ENCODE results near the gene DDRGK1.
"Not testable (repeated sequence)": the region's sequence is repeated elsewhere in the genome, so short reads cannot be mapped to it uniquely, and the experiment has no call there.

DDRGK1 gene

GRCh38 chr20:3164763-3165410 lies 39.6 kb downstream of the DDRGK1 start:
- DNase-seq (ENCODE audit: low spot score): no peak

GRCh38 chr20:3164043-3164762 lies 40.3 kb downstream of the DDRGK1 start:
- no peak for DNase-seq (ENCODE audit: low spot score)

GRCh38 chr20:3163099-3164042 lies 41.1 kb downstream of the DDRGK1 start:
- DNase-seq (ENCODE audit: low spot score): no peak

GRCh38 chr20:3162080-3162611 lies 42.3 kb downstream of the DDRGK1 start:
- DNase-seq (ENCODE audit: low spot score): no peak

- no peak for DNase-seq (ENCODE audit: low spot score)
Measured at GRCh38 chr20:3161316-3162079, 43.0 kb downstream of the DDRGK1 start.

- DNase-seq (ENCODE audit: low spot score): no peak
Measured at GRCh38 chr20:3160418-3160817, 44.1 kb downstream of the DDRGK1 start.

DNA sequence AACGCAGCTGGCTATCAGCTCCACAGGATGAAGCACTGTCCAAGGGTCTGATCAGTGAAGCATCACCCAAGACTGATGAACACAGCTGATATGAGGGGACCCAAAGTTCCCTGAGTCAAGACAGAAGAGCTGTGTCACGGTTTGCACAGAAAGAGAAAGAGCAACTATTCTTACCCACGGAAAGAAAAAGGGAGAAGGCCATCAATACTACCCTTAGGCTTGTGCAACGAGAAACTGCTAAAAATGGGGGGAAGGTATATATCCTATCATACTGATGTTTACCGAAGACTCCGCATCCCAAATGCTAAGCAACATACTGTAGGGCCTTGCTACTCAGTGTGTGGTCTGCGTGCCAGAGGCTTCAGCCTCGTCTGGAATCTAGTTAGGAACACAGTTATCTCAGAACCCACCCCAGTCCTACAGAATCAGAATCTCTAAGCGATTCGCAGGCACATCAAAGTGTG lies 45.5 kb downstream of the DDRGK1 start:
- no peak for DNase-seq (ENCODE audit: low spot score)

GRCh38 chr20:3157817-3158216 lies 46.7 kb downstream of the DDRGK1 start:
- DNase-seq (ENCODE audit: low spot score): no peak

DNA sequence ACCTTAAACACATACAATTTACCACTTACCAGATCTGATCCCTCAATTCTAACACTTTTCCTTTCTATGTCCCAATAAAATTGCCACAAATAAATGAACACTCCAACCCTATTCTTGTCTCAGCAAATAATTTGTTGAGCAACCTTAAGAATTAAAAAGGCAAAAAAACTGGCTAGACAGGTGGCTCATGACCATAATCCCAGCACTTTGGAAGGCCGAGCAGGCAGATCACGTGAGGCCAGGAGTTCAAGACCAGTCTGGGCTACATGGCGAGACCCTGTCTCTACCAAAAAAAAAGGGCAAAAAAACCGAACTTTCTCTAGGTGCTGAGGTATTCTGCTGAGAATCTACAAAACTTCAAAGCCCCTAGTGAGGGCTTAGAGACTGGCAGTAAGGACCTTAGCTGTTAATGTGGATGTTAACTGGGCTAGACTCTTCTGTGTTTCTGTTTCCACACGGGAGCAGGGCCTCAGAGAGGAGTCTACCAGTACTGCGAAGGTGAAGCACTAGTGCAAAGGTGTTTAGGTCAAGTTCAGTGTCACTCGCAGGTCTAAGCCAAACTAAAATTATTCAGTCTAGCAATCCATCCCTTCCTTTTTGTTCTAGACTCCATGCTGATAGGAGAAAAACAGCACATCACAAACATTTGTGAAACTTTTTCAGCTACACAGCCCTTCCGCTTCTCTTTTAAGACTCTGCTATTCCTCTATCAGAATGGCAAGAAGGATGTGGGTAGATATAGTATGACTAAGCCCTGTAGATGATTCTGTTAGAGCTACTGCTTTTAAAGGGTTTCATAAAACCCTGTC lies 47.5 kb downstream of the DDRGK1 start:
- no peak for DNase-seq (ENCODE audit: low spot score)

DNA sequence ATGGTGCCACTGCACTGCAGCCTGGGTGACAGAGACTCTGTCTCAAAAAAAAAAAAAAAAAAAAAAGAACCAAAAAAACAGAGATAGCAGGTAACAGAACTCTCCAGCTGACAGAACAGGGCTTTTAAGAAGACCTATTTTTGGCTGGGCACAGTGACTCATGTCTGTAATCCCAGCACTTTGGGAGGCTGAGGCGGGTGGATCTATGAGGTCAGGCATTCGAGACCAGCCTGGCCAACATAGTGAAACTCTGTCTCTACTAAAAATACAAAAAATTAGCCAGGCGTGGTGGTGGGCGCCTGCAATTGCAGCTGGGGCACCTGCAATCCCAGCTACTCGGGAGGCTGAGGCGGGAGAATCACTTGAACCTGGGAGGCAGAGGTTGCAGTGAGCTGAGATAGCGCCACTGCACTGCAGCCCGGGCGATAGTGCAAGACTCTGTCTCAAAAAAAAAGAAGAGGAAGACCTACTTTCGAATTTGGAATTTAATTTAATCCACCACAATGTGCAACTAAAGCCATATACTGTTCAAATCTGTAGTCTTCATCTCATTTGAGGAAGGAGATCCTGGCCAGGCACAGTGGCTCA lies 52.3 kb downstream of the DDRGK1 start:
- DNase-seq (ENCODE audit: low spot score): not testable (repeated sequence)

GRCh38 chr20:3150908-3151307 lies 53.6 kb downstream of the DDRGK1 start:
- DNase-seq (ENCODE audit: low spot score): no peak

DNA sequence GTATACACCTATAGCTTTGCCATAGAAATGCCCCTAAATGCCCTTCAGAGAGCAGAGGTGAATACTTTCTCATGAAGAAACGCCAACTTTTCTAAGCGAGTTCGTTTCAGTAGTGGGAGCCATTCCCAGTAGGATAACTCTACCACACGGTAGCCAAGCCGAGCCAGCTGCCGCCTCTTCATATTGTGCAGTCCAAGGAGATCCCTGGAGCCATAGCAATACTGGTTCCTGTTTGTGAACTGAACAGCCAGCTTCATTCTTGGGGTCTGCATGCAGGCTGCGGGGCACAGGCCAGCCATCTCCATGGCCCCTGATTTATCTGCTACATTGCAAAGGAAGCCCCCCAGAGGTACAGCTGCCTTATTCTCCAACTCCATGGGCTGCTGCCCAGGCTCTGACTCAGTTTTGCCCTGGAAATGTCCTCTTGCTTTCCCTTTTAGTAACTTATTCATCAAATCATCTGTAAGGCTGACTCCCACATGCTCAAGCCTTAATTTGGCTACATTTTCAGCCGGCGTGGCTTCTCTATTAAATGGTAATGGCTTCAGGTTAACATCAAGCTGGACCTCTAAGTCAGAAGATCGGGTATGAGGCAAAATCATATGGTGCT lies 57.6 kb downstream of the DDRGK1 start:
- DNase-seq (ENCODE audit: low spot score): no peak

DNA sequence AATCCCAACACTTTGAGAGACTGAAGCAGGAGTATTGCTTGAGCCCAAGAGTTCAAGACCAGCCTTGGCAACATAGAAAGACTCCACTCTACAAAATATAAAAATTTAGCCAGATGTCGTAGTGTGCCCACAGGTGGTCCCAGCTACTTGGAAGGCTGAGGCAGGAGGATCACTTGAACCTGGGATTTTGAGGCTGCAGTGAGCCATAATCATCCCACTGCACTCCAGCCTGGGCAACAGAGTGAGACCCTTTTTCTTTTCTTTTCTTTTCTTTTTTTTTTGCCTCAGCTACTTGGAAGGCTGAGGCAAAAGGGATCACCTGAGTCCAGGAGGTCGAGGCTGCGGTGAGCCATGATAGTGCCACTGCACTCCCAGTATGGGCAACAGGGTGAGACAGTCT lies 62.7 kb downstream of the DDRGK1 start:
- no peak for DNase-seq (ENCODE audit: low spot score)
